ENCODE results near the gene CNTN4. TPM values are rescaled to one million over a fixed set of nuclear protein-coding genes. Genes with fewer than 3 reads are reported as not detected.

CNTN4 gene
- total RNA-seq, 1 experiment from 2014 or later = 1.6 TPM

DNA sequence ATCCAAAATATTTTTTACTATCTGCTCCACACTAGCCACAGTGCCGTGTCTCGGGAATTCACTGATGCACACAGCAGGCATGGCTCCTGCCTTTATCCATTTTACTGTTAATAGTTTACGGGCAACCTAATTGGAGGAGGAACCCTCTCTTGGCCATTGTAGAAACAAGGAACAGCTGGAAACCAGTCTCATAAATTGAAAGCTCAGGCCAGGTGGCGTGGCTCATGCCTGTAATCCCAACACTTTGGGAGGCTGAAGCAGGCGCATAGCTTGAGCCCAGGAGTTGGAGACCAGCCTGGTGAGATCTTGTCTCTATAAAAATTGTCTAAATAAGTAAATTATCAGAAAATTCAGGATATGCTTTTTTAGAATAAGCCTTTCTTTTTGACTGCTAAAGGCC is 972.5 kb downstream of the CNTN4 start:
- H3K23me2 ChIP-seq (ENCODE audit: insufficient read length, low read depth, low read length, poor library complexity, severe bottlenecking) = no peaks in the 10 kb centered on the region
- no peaks in the 10 kb centered on the region for H4K20me1 ChIP-seq (ENCODE audit: control insufficient read depth, insufficient read depth, insufficient read length)
- DNase-seq = no peak
- no peak overlapping the region for H2BK12ac ChIP-seq (ENCODE audit: insufficient read length, low read depth, low read length)
- H3K4me1 ChIP-seq (ENCODE audit: insufficient read depth, low read length) = no peaks in the 10 kb centered on the region
- no peak overlapping the region for H3K56ac ChIP-seq (ENCODE audit: insufficient read length, low read depth, low read length)
- no peaks in the 10 kb centered on the region for H3K27me3 ChIP-seq (ENCODE audit: insufficient read depth, low read length)
- no peaks in the 10 kb centered on the region; the same call in 1 of the 2 replicates for H3K27me3 Mint-ChIP-seq (ENCODE audit: low read depth)
- no peak overlapping the region for H3K14ac ChIP-seq (ENCODE audit: insufficient read depth, low read length)
- no peak overlapping the region for H4K91ac ChIP-seq (ENCODE audit: insufficient read length, low read depth, low read length)
- no peak overlapping the region for H3K27ac ChIP-seq (ENCODE audit: insufficient read length, low read depth, low read length)
- H3K79me2 ChIP-seq (ENCODE audit: insufficient read depth, low read length) = no peaks in the 10 kb centered on the region
- WGBS (ENCODE audit: extremely low coverage, insufficient read length, low lambda C conversion rate) = no CpG with 5 or more reads among the region's 5 CpGs
- no peak overlapping the region for H2AFZ ChIP-seq (ENCODE audit: low read length)
- H2BK20ac ChIP-seq (ENCODE audit: low read depth, low read length, poor library complexity, severe bottlenecking) = no peak overlapping the region
- TF ChIP-seq, protein P1, sequence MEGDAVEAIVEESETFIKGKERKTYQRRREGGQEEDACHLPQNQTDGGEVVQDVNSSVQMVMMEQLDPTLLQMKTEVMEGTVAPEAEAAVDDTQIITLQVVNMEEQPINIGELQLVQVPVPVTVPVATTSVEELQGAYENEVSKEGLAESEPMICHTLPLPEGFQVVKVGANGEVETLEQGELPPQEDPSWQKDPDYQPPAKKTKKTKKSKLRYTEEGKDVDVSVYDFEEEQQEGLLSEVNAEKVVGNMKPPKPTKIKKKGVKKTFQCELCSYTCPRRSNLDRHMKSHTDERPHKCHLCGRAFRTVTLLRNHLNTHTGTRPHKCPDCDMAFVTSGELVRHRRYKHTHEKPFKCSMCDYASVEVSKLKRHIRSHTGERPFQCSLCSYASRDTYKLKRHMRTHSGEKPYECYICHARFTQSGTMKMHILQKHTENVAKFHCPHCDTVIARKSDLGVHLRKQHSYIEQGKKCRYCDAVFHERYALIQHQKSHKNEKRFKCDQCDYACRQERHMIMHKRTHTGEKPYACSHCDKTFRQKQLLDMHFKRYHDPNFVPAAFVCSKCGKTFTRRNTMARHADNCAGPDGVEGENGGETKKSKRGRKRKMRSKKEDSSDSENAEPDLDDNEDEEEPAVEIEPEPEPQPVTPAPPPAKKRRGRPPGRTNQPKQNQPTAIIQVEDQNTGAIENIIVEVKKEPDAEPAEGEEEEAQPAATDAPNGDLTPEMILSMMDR (conservative IDR thresholded peaks at IDR 0.05) = no peak
- no peak overlapping the region for H3K4ac ChIP-seq (ENCODE audit: low read depth, low read length)
- no peak overlapping the region for H3K27ac Mint-ChIP-seq
- no peak overlapping the region for H3K4me2 ChIP-seq (ENCODE audit: insufficient read depth, insufficient read length, low read length)
- H2BK120ac ChIP-seq (ENCODE audit: low read depth, low read length, poor library complexity, severe bottlenecking) = no peak overlapping the region
- no peak overlapping the region for H2AK5ac ChIP-seq (ENCODE audit: insufficient read length, low read length)
- no peak overlapping the region for H3K18ac ChIP-seq (ENCODE audit: insufficient read length, low read depth, low read length)
- no peaks in the 10 kb centered on the region for H3K79me1 ChIP-seq (ENCODE audit: insufficient read depth, low read depth, low read length, poor library complexity, severe bottlenecking)
- no peaks in the 10 kb centered on the region for H3K4me1 Mint-ChIP-seq
- no peak overlapping the region for H3K4me3 Mint-ChIP-seq
- no peak overlapping the region for H2BK15ac ChIP-seq (ENCODE audit: low read depth, low read length)
- H4K8ac ChIP-seq (replicated peaks; ENCODE audit: insufficient read length, low read depth, low read length) = no peak overlapping the region
- H3K9me3 Mint-ChIP-seq = no peaks in the 10 kb centered on the region
- H2BK5ac ChIP-seq (ENCODE audit: insufficient read length, low read length) = no peak overlapping the region
- no peak overlapping the region for H3K9ac ChIP-seq (ENCODE audit: extremely low read depth, insufficient read length, low read length)
- no peak overlapping the region for H3K23ac ChIP-seq (ENCODE audit: insufficient read length, low read depth, low read length)
- no peak overlapping the region for H3T11ph ChIP-seq (ENCODE audit: low read length)
- no peak overlapping the region for H4K5ac ChIP-seq (ENCODE audit: insufficient read length, low read depth, low read length)
- H3K36me3 Mint-ChIP-seq (ENCODE audit: insufficient read depth in 1 of 3, low read depth in 3 of 3) = no peaks in the 10 kb centered on the region
- H3K9me3 ChIP-seq (ENCODE audit: control insufficient read depth, low read depth, low read length) = no peaks in the 10 kb centered on the region

All from H9 (cell line).